H1 (cell line): ENCODE data around the gene C19orf25. TPM values are rescaled to one million over a fixed set of nuclear protein-coding genes. Genes with fewer than 3 reads are reported as not detected.

Experiments
- CTCF ChIA-PET: fragments of 300-600 bp; sonication (Branson Sonifier 250); formaldehyde crosslinking; loops from one replicate; lab custom pipeline; 2021; ENCODE audit not compliant: partially characterized antibody; lab: Charles Lee
- POLR2A ChIA-PET: fragments of 300-600 bp; sonication (Branson Sonifier 250); formaldehyde crosslinking; loops from one replicate; lab custom pipeline; 2021; ENCODE audit warnings: inconsistent platforms; ENCODE audit not compliant: partially characterized antibody; lab: Charles Lee
- DNase-seq, 2 experiments: peaks; one replicate each; pipeline versions ENCODE4 v3.0.0 to v3.0.0-alpha.2; 2010 to 2022; ENCODE audit warnings: low spot score in 2 of 2, low read depth in 1 of 2, mixed read lengths in 1 of 2
- FAIRE-seq: peaks from 2 replicates; lab custom pipeline; 2011; peaks lifted over from hg19 to GRCh38; lab: Jason Lieb, UNC
- H2AFZ ChIP-seq: 2 replicates; pipeline ENCODE4 v1.8.1; 2012; ENCODE audit warnings: low read length, inconsistent platforms
- H2AK5ac ChIP-seq: 2 replicates; pipeline ENCODE4 v1.6.1; 2013; ENCODE audit warnings: low read depth, low read length
- H2BK120ac ChIP-seq: replicated peaks from 2 replicates; pipeline ENCODE3; 2013; ENCODE audit warnings: low read depth, low read length, inconsistent platforms
- H2BK12ac ChIP-seq: 2 replicates; pipeline ENCODE4 v1.6.1; 2013; ENCODE audit warnings: low read depth, low read length
- H2BK15ac ChIP-seq: 2 replicates; pipeline ENCODE4 v1.6.1; 2013; ENCODE audit warnings: low read length
- H2BK20ac ChIP-seq: 2 replicates; pipeline ENCODE4 v1.6.1; 2013; ENCODE audit warnings: low read length
- H2BK5ac ChIP-seq: 2 replicates; pipeline ENCODE4 v1.6.1; 2013; ENCODE audit warnings: low read depth, low read length
- H3K14ac ChIP-seq: 2 replicates; pipeline ENCODE4 v1.6.1; 2013; ENCODE audit warnings: inconsistent platforms; ENCODE audit not compliant: insufficient read length
- H3K18ac ChIP-seq: 2 replicates; pipeline ENCODE4 v1.6.1; 2013; ENCODE audit warnings: low read length; ENCODE audit errors: extremely low read depth
- H3K23ac ChIP-seq: 2 replicates; pipeline ENCODE4 v1.6.1; 2013; ENCODE audit warnings: inconsistent platforms; ENCODE audit not compliant: insufficient read length
- H3K23me2 ChIP-seq: 2 replicates; pipeline ENCODE4 v1.6.1; 2013; ENCODE audit warnings: low read depth, low read length
- H3K27ac ChIP-seq: 2 replicates; pipeline ENCODE4 v1.6.1; 2011; ENCODE audit warnings: low read depth, low read length, inconsistent platforms
- H3K27me3 ChIP-seq, 4 experiments: replicated peaks in 1 of 4; 1 replicate in 1 of 4; 2 replicates in 3 of 4; pipeline versions ENCODE4 v1.6.1 to v1.8.1; 2011 to 2013; ENCODE audit warnings: low read length in 3 of 4, mild to moderate bottlenecking in 3 of 4, inconsistent platforms in 2 of 4, mixed read lengths in 2 of 4, moderate library complexity in 1 of 4; ENCODE audit not compliant: control insufficient read depth in 3 of 4, insufficient read depth in 3 of 4; ENCODE audit errors: extremely low read depth in 1 of 4
- H3K36me3 ChIP-seq, 4 experiments: 2 replicates each; pipeline versions ENCODE4 v1.6.1 to v1.8.1; 2011 to 2013; ENCODE audit warnings: mild to moderate bottlenecking in 4 of 4, low read length in 3 of 4, moderate library complexity in 2 of 4, control low read depth in 1 of 4, inconsistent platforms in 1 of 4; ENCODE audit not compliant: insufficient read depth in 4 of 4, control insufficient read depth in 2 of 4
- H3K4ac ChIP-seq: replicated peaks from 2 replicates; pipeline ENCODE3; 2013; ENCODE audit warnings: low read length, low read depth, mixed read lengths, inconsistent platforms; ENCODE audit not compliant: insufficient read length
- H3K4me1 ChIP-seq, 4 experiments: replicated peaks in 1 of 4; 1 replicate in 1 of 4; 2 replicates in 3 of 4; pipeline versions ENCODE4 v1.6.1 to v1.8.1; 2011 to 2013; ENCODE audit warnings: low read length in 3 of 4, inconsistent platforms in 2 of 4, mixed read lengths in 1 of 4; ENCODE audit not compliant: insufficient read depth in 4 of 4, control insufficient read depth in 3 of 4
- H3K4me2 ChIP-seq, 2 experiments: 2 replicates each; pipeline versions ENCODE4 v1.6.1 to v1.8.1; 2011 to 2013; ENCODE audit warnings: low read depth in 2 of 2, low read length in 2 of 2, control low read depth in 1 of 2, inconsistent platforms in 1 of 2, mild to moderate bottlenecking in 1 of 2; ENCODE audit not compliant: insufficient read depth in 1 of 2
- H3K4me3 ChIP-seq, 4 experiments: fragments of 200-600, 300-600 bp in 1 of 4; sonication (generic), shearing (Covaris generic), sonication (Bioruptor Twin) in 1 of 4; 2 replicates each; pipeline versions ENCODE4 v1.5.1 to v1.8.1; 2011 to 2016; ENCODE audit warnings: low read length in 4 of 4, low read depth in 3 of 4, control low read depth in 2 of 4, inconsistent platforms in 2 of 4, mild to moderate bottlenecking in 2 of 4, mixed read lengths in 1 of 4, moderate library complexity in 1 of 4; ENCODE audit not compliant: insufficient read depth in 2 of 4; ENCODE audit errors: extremely low read depth in 1 of 4
- H3K56ac ChIP-seq: replicated peaks from 2 replicates; pipeline ENCODE3; 2013; ENCODE audit warnings: low read depth, mild to moderate bottlenecking, mixed read lengths, low read length, inconsistent platforms; ENCODE audit not compliant: insufficient read length
- H3K79me1 ChIP-seq: 2 replicates; pipeline ENCODE4 v1.6.1; 2013; ENCODE audit warnings: low read depth, low read length, control low read depth
- H3K79me2 ChIP-seq, 2 experiments: 2 replicates each; pipeline versions ENCODE4 v1.6.1 to v1.8.1; 2012 to 2013; ENCODE audit warnings: low read length in 2 of 2, mild to moderate bottlenecking in 2 of 2, inconsistent platforms in 1 of 2; ENCODE audit not compliant: insufficient read depth in 2 of 2, control insufficient read depth in 1 of 2
- H3K9ac ChIP-seq, 4 experiments: replicated peaks in 1 of 4; 1 replicate in 1 of 4; 2 replicates in 3 of 4; pipeline versions ENCODE4 v1.6.1 to v1.8.1; 2011 to 2013; ENCODE audit warnings: low read depth in 3 of 4, low read length in 3 of 4, control low read depth in 2 of 4, mild to moderate bottlenecking in 2 of 4, moderate library complexity in 2 of 4, inconsistent platforms in 1 of 4; ENCODE audit errors: extremely low read depth in 1 of 4
- H3K9me3 ChIP-seq, 2 experiments: 2 replicates each; pipeline versions ENCODE4 v1.6.1 to v1.8.1; 2012 to 2013; ENCODE audit warnings: mild to moderate bottlenecking in 2 of 2, moderate library complexity in 2 of 2, control low read depth in 1 of 2, inconsistent platforms in 1 of 2, low read depth in 1 of 2, low read length in 1 of 2, mixed read lengths in 1 of 2; ENCODE audit not compliant: insufficient read depth in 2 of 2
- H4K20me1 ChIP-seq, 2 experiments: replicated peaks in 1 of 2; 2 replicates each; pipeline versions ENCODE3 to v1.8.1; 2011 to 2013; ENCODE audit warnings: inconsistent platforms in 2 of 2, low read length in 2 of 2, mild to moderate bottlenecking in 1 of 2; ENCODE audit not compliant: insufficient read depth in 2 of 2, control insufficient read depth in 1 of 2
- H4K5ac ChIP-seq: 2 replicates; pipeline ENCODE4 v1.6.1; 2013; ENCODE audit warnings: low read length, low read depth, mixed read lengths, inconsistent platforms; ENCODE audit not compliant: insufficient read length
- H4K8ac ChIP-seq: 2 replicates; pipeline ENCODE4 v1.8.0; 2013; ENCODE audit warnings: mild to moderate bottlenecking, moderate library complexity, low read length, inconsistent platforms; ENCODE audit not compliant: insufficient read depth; ENCODE audit errors: extremely low read depth
- H4K91ac ChIP-seq: replicated peaks from 2 replicates; pipeline ENCODE3; 2013; ENCODE audit warnings: low read length, mixed read lengths, inconsistent platforms; ENCODE audit not compliant: insufficient read length
- TCF12 ChIP-seq: IDR thresholded peaks from 2 replicates; pipeline ENCODE4 v1.6.1; 2011; ENCODE audit warnings: low read depth, mild to moderate bottlenecking, low read length
- WGBS, 2 experiments: shearing (Covaris generic) in 1 of 2; methylation state at CpG; one replicate each; pipeline versions ENCODE4 v1.1.6 to v1.1.7; 2013 to 2015; ENCODE audit warnings: low lambda C conversion rate in 2 of 2, mixed read lengths in 2 of 2, inconsistent platforms in 1 of 2, low coverage in 1 of 2, missing lambda C conversion rate in 1 of 2; ENCODE audit not compliant: insufficient replicate concordance in 2 of 2, insufficient coverage in 1 of 2, insufficient read length in 1 of 2; ENCODE audit errors: extremely low coverage in 1 of 2, missing lambda C conversion rate in 1 of 2; 5-methylcytosine and 5-hydroxymethylcytosine counted together
- polyA plus RNA-seq, 7 experiments: library from polyadenylated mRNA; depleted of rRNA in 3 of 7; stranded (reverse) in 5 of 7; unstranded in 2 of 7; fragments of >200 nt in 5 of 7; fragments of 200-250 nt in 2 of 7; gene quantifications; 1 replicate in 5 of 7; 2 replicates in 1 of 7; 4 replicates in 1 of 7; pipeline versions ENCODE4 v1.2.1 to v1.2.3, GENCODE V29; 2011 to 2013; ENCODE audit warnings: missing spikeins in 2 of 7, mixed read lengths in 2 of 7
- total RNA-seq: library from RNA; stranded (reverse); fragmentation: NEBNext Ultra II Directional; extraction: Animal tissue kit (Norgen Biotek cat#: 25700); gene quantifications from 2 replicates; pipeline ENCODE4 v1.2.1, GENCODE V29; 2021
- TF ChIP-seq, protein P1 (sequence below): IDR thresholded peaks from 2 replicates; pipeline ENCODE4 v1.6.1; 2011; ENCODE audit warnings: low read length, improper control_type of control experiment

The C19orf25 gene
- total and polyA plus RNA-seq, 2 of the 8 experiments (the other 6 are each of a cell fraction or from before 2014, with no cell fraction given): 41.3 to 67.4 TPM

DNA sequence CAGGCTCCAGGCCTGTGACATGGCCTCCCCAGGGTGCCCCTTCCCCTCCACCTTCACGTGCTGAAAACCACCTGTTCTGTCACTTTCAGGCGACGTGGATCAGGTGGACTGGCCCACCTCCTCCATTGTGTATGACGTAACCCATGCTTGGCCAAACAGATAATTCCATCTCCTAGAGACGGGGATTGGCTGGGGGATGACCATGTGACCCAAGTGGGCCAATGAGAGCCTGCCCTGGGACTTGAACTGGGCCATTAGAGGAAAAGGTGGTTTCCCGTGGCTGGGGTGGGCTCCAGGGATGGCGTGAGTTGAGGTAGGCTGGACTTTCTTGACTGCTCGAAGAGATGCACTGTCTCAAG is 37.4 kb upstream of the C19orf25 start:
- no peak for DNase-seq
- Histone ChIP-seq H3K14ac (no peak overlapping the region), H3K4me1 (no peaks in the 10 kb centered on the region; a peak in 1 of 7 replicates), H3K4me3 (no peak overlapping the region), H3K9ac (no peak overlapping the region), H3K23ac (no peak overlapping the region), H2BK20ac (no peak overlapping the region), H2BK120ac (no peak overlapping the region), H2BK5ac (no peak overlapping the region), H3K27me3 (peaks cover 0 to 10% (median 6%) of the 10 kb centered on the region in 4 experiments; a peak in 5 of 7 replicates), H3K23me2 (no peaks in the 10 kb centered on the region; the same call in 1 of the 2 replicates), H2AK5ac (no peak overlapping the region), H3K79me2 (no peaks in the 10 kb centered on the region), H3K56ac (no peak overlapping the region), H4K5ac (no peak overlapping the region), H3K4ac (no peak overlapping the region), H3K36me3 (no peaks in the 10 kb centered on the region), H2AFZ (no peak overlapping the region), H2BK12ac (no peak overlapping the region), H2BK15ac (no peak overlapping the region), H4K91ac (no peak overlapping the region), H3K79me1 (no peaks in the 10 kb centered on the region), H3K18ac (no peak overlapping the region), H3K27ac (no peak overlapping the region), H3K9me3 (no peaks in the 10 kb centered on the region), H4K20me1 (peaks cover 0 to 6% of the 10 kb centered on the region in 2 experiments), H3K4me2 (no peak overlapping the region), H4K8ac (no peak overlapping the region)
- WGBS, 2 experiments: 91% methylated on average over 6 of the region's 8 CpGs; no CpG with 5 or more reads in 1 of the 2 experiments
- TF ChIP-seq, protein P1, sequence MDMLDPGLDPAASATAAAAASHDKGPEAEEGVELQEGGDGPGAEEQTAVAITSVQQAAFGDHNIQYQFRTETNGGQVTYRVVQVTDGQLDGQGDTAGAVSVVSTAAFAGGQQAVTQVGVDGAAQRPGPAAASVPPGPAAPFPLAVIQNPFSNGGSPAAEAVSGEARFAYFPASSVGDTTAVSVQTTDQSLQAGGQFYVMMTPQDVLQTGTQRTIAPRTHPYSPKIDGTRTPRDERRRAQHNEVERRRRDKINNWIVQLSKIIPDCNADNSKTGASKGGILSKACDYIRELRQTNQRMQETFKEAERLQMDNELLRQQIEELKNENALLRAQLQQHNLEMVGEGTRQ: peak; percentile 61
- TF ChIP-seq TCF12: no peak
- CTCF ChIA-PET: no interaction called here
- POLR2A ChIA-PET: no interaction called here
- FAIRE-seq: no peak
